ENCODE measurements around the gene CCR5AS.

Gene CCR5AS

GRCh38 chr3:46359733-46360493 lies 47.0 kb downstream of the CCR5AS start:
- no peak for TF ChIP-seq CTCF (IDR thresholded peaks at IDR 0.05; ENCODE audit: unreplicated experiment)
- Mint-ChIP-seq H3K36me3 (ENCODE audit: low read depth, unreplicated experiment) (no peaks in the 10 kb centered on the region), H3K27ac (ENCODE audit: unreplicated experiment) (no peak overlapping the region), H3K27me3 (ENCODE audit: unreplicated experiment) (no peaks in the 10 kb centered on the region), H3K9me3 (ENCODE audit: unreplicated experiment) (no peaks in the 10 kb centered on the region), H3K4me3 (ENCODE audit: unreplicated experiment) (no peak overlapping the region), H3K4me1 (ENCODE audit: unreplicated experiment) (no peaks in the 10 kb centered on the region)
- no peak for DNase-seq (ENCODE audit: low spot score)

DNA sequence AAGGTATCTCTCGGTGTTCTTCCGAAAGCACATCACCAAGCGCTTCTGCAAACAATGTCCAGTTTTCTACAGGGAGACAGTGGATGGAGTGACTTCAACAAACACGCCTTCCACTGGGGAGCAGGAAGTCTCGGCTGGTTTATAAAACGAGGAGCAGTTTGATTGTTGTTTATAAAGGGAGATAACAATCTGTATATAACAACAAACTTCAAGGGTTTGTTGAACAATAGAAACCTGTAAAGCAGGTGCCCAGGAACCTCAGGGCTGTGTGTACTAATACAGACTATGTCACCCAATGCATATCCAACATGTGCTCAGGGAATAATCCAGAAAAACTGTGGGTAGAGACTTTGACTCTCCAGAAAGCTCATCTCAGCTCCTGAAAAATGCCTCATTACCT lies 48.4 kb downstream of the CCR5AS start:
- Mint-ChIP-seq H3K36me3 (ENCODE audit: low read depth, unreplicated experiment) (no peaks in the 10 kb centered on the region), H3K4me1 (ENCODE audit: unreplicated experiment) (peaks cover 2% of the 10 kb centered on the region), H3K4me3 (ENCODE audit: unreplicated experiment) (no peak overlapping the region), H3K27ac (ENCODE audit: unreplicated experiment) (no peak overlapping the region), H3K27me3 (ENCODE audit: unreplicated experiment) (no peaks in the 10 kb centered on the region), H3K9me3 (ENCODE audit: unreplicated experiment) (no peaks in the 10 kb centered on the region)
- TF ChIP-seq CTCF (IDR thresholded peaks at IDR 0.05; ENCODE audit: unreplicated experiment), result no peak
- no peak for DNase-seq (ENCODE audit: low spot score)

- H3K27me3 Mint-ChIP-seq (ENCODE audit: unreplicated experiment), result no peaks in the 10 kb centered on the region
- no peaks in the 10 kb centered on the region for H3K9me3 Mint-ChIP-seq (ENCODE audit: unreplicated experiment)
- DNase-seq (ENCODE audit: low spot score), result no peak
- H3K4me1 Mint-ChIP-seq (ENCODE audit: unreplicated experiment), result peaks cover 2% of the 10 kb centered on the region
- H3K36me3 Mint-ChIP-seq (ENCODE audit: low read depth, unreplicated experiment), result no peaks in the 10 kb centered on the region
- H3K27ac Mint-ChIP-seq (ENCODE audit: unreplicated experiment), result no peak overlapping the region
- H3K4me3 Mint-ChIP-seq (ENCODE audit: unreplicated experiment), result no peak overlapping the region
- no peak for TF ChIP-seq CTCF (IDR thresholded peaks at IDR 0.05; ENCODE audit: unreplicated experiment)
Observed at GRCh38 chr3:46356909-46357308, 50.0 kb downstream of the CCR5AS start.

- no peaks in the 10 kb centered on the region for H3K36me3 Mint-ChIP-seq (ENCODE audit: low read depth, unreplicated experiment)
- no peak overlapping the region for H3K27ac Mint-ChIP-seq (ENCODE audit: unreplicated experiment)
- no peaks in the 10 kb centered on the region for H3K27me3 Mint-ChIP-seq (ENCODE audit: unreplicated experiment)
- DNase-seq (ENCODE audit: low spot score), result no peak
- no peak overlapping the region for H3K4me3 Mint-ChIP-seq (ENCODE audit: unreplicated experiment)
- peaks cover 2% of the 10 kb centered on the region for H3K4me1 Mint-ChIP-seq (ENCODE audit: unreplicated experiment)
- no peaks in the 10 kb centered on the region for H3K9me3 Mint-ChIP-seq (ENCODE audit: unreplicated experiment)
- no peak for TF ChIP-seq CTCF (IDR thresholded peaks at IDR 0.05; ENCODE audit: unreplicated experiment)
Observed at GRCh38 chr3:46356276-46356675, 50.6 kb downstream of the CCR5AS start.

DNA sequence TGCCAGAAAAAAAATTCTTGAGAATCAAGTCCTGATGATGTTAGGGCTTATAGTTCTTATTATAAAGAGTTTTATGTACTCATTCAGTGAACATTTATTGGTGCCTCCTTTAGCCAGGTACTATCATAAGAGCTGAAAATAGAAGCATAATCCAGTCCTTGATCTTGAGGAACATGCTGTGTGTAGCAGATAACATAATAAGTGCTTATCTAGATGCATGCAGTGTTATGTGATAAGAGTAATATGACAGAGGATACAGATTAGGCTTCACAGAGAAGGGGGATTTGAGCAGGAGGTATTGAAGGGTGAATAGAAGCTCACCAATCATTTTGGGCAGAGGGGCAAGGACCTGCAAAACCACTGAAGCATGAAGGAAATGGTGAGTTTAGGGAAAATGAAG lies 51.9 kb downstream of the CCR5AS start:
- H3K4me1 Mint-ChIP-seq (ENCODE audit: unreplicated experiment), result peaks cover 2% of the 10 kb centered on the region
- no peak overlapping the region for H3K4me3 Mint-ChIP-seq (ENCODE audit: unreplicated experiment)
- no peaks in the 10 kb centered on the region for H3K27me3 Mint-ChIP-seq (ENCODE audit: unreplicated experiment)
- H3K27ac Mint-ChIP-seq (ENCODE audit: unreplicated experiment), result no peak overlapping the region
- DNase-seq (ENCODE audit: low spot score), result no peak
- TF ChIP-seq CTCF (IDR thresholded peaks at IDR 0.05; ENCODE audit: unreplicated experiment), result no peak
- H3K36me3 Mint-ChIP-seq (ENCODE audit: low read depth, unreplicated experiment), result no peaks in the 10 kb centered on the region
- no peaks in the 10 kb centered on the region for H3K9me3 Mint-ChIP-seq (ENCODE audit: unreplicated experiment)
